Measurements from ENCODE around the gene ST6GAL2. TPM values are rescaled to one million over a fixed set of nuclear protein-coding genes. Genes with fewer than 3 reads are reported as not detected.

The ST6GAL2 gene
- total RNA-seq, 1 experiment from 2014 or later: not detected

DNA sequence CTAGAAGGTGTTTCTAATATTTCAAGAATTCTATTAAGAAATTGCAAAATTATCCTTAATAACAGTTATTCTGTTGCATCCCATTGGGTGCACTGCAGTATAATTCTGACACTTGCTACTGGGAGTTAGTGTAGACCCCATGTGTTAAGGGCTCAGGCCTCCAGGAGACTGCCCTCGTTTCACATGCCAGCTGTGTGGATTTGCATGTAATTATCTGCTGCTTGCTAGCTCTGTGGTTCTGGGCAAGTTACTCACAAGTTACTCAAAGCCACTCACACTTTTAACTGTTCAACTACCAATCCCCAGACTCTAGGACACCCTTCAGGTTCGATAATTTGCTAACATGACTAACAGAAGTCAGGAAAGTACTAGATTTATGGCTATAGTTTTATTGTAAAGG, 38.6 kb downstream of the ST6GAL2 start:
- Mint-ChIP-seq H3K9me3 (ENCODE audit: low read depth, unreplicated experiment) (no peaks in the 10 kb centered on the region), H3K27ac (ENCODE audit: unreplicated experiment) (no peak overlapping the region), H3K4me1 (ENCODE audit: low read depth, unreplicated experiment) (no peaks in the 10 kb centered on the region), H3K27me3 (ENCODE audit: unreplicated experiment) (no peaks in the 10 kb centered on the region), H3K36me3 (ENCODE audit: insufficient read depth, unreplicated experiment) (no peaks in the 10 kb centered on the region), H3K4me3 (ENCODE audit: low read depth, unreplicated experiment) (no peak overlapping the region)
- CTCF ChIA-PET: no interaction called here
- BruUV-seq (replicated peaks): no TSS peak
- TF ChIP-seq, protein P1, sequence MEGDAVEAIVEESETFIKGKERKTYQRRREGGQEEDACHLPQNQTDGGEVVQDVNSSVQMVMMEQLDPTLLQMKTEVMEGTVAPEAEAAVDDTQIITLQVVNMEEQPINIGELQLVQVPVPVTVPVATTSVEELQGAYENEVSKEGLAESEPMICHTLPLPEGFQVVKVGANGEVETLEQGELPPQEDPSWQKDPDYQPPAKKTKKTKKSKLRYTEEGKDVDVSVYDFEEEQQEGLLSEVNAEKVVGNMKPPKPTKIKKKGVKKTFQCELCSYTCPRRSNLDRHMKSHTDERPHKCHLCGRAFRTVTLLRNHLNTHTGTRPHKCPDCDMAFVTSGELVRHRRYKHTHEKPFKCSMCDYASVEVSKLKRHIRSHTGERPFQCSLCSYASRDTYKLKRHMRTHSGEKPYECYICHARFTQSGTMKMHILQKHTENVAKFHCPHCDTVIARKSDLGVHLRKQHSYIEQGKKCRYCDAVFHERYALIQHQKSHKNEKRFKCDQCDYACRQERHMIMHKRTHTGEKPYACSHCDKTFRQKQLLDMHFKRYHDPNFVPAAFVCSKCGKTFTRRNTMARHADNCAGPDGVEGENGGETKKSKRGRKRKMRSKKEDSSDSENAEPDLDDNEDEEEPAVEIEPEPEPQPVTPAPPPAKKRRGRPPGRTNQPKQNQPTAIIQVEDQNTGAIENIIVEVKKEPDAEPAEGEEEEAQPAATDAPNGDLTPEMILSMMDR (IDR thresholded peaks at IDR 0.05; ENCODE audit: unreplicated experiment): no peak
- DNase-seq: no peak
- intact Hi-C loops (cut with micrococcal nuclease; ENCODE audit: unreplicated experiment): no loop called here

DNA sequence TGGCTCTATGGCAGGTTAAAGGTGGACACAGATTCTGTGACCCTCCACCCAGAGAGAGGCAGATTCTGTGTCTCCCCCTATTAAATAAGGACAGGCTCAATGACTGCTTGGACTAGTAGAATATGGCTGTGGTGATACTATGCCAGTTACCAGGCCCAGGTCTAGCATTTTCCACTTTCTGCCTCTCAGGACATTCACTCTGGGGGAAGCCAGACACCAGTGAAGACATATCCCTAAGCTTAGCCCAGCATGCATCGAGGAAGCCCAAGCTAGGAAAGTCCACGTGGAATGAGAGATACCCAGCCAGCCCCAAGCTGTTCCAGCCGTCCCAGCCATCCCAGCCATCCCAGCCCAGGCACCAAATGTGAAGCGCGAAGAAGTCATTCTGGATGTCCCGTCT, 40.3 kb downstream of the ST6GAL2 start:
- peaks cover 5% of the 10 kb centered on the region for H3K9me3 Mint-ChIP-seq (ENCODE audit: low read depth, unreplicated experiment)
- intact Hi-C loops (cut with micrococcal nuclease; ENCODE audit: unreplicated experiment): no loop called here
- TF ChIP-seq, protein P1 (IDR thresholded peaks at IDR 0.05; ENCODE audit: unreplicated experiment): no peak
- H3K4me3 Mint-ChIP-seq (ENCODE audit: low read depth, unreplicated experiment): no peak overlapping the region
- no peaks in the 10 kb centered on the region for H3K27me3 Mint-ChIP-seq (ENCODE audit: unreplicated experiment)
- H3K4me1 Mint-ChIP-seq (ENCODE audit: low read depth, unreplicated experiment): no peaks in the 10 kb centered on the region
- H3K27ac Mint-ChIP-seq (ENCODE audit: unreplicated experiment): no peak overlapping the region
- no peak for DNase-seq
- H3K36me3 Mint-ChIP-seq (ENCODE audit: insufficient read depth, unreplicated experiment): no peaks in the 10 kb centered on the region
- CTCF ChIA-PET: no interaction called here
- BruUV-seq (replicated peaks): no TSS peak

DNA sequence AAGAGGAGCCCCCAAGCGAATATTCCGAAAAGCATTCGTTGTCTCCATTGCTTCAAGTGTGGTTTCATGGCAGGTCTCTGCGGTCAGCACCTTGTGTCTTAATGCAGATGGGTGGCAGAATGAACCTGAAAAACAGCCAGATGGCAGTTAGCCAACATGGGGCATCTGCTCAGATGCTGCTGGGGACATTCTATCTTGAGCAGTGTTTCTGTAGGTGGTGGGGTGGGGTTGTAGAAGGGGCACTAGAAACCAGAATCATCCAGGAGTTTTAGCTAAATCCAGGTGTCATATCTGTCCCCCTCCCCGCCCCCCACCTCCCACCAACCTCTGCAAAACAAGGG, 42.1 kb downstream of the ST6GAL2 start:
- Mint-ChIP-seq H3K9me3 (ENCODE audit: low read depth, unreplicated experiment) (peaks cover 10% of the 10 kb centered on the region), H3K4me1 (ENCODE audit: low read depth, unreplicated experiment) (no peaks in the 10 kb centered on the region), H3K27ac (ENCODE audit: unreplicated experiment) (no peak overlapping the region), H3K27me3 (ENCODE audit: unreplicated experiment) (no peaks in the 10 kb centered on the region), H3K4me3 (ENCODE audit: low read depth, unreplicated experiment) (no peak overlapping the region), H3K36me3 (ENCODE audit: insufficient read depth, unreplicated experiment) (no peaks in the 10 kb centered on the region)
- DNase-seq: no peak
- CTCF ChIA-PET: no interaction called here
- BruUV-seq (replicated peaks): no TSS peak
- TF ChIP-seq, protein P1 (IDR thresholded peaks at IDR 0.05; ENCODE audit: unreplicated experiment): no peak
- intact Hi-C loops (cut with micrococcal nuclease; ENCODE audit: unreplicated experiment): no loop called here

DNA sequence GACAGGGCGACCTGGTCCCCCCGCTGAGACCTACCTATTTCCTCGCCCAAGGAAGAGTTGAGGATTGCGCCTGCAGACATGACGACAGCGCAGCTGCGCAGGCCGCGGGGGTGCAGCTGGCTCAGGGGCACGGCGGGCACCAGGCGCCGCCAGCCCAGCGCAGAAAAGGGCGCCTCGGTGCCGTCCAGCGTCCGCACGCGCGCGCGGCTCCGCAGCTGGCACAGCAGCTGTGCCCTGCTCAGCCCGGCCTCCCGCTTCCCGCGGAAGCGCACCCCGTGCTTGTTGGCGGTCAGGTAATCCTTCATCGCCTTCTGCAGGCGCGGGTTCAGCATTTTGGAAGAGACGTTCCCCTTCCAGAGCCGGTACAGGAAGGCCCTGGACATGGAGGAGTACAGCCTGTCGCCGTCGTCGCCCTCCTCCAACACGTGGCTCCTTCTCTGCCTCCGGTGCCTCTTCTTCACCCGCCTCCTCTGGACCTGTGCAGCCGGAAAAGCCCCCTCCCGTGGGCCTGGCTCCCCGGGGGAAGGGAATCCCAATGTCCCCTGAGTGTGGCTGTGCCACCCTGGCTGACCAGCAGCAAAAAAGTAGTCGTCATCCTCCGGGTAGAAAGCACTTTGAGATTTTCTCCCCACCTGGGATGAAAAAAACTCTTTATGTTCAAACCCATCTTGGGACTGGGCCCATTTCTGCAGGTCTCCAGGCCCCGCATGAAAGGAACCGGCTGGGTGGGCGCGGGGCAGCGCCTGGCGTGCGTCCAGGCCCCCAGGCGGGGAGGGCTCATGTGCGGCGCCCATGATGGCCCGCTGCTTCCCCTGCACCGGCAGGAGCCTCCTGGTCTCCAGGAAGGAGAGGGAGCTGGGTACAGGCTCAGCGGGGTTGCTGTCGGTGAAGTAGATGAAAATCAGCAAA, 42.7 kb downstream of the ST6GAL2 start:
- Mint-ChIP-seq H3K36me3 (ENCODE audit: insufficient read depth, unreplicated experiment) (no peaks in the 10 kb centered on the region), H3K4me1 (ENCODE audit: low read depth, unreplicated experiment) (no peaks in the 10 kb centered on the region), H3K4me3 (ENCODE audit: low read depth, unreplicated experiment) (no peak overlapping the region), H3K9me3 (ENCODE audit: low read depth, unreplicated experiment) (peaks cover 10% of the 10 kb centered on the region), H3K27ac (ENCODE audit: unreplicated experiment) (no peak overlapping the region), H3K27me3 (ENCODE audit: unreplicated experiment) (no peaks in the 10 kb centered on the region)
- CTCF ChIA-PET: no interaction called here
- DNase-seq: no peak
- TF ChIP-seq, protein P1 (IDR thresholded peaks at IDR 0.05; ENCODE audit: unreplicated experiment): no peak
- intact Hi-C loops (cut with micrococcal nuclease; ENCODE audit: unreplicated experiment): no loop called here
- BruUV-seq (replicated peaks): no TSS peak

All from Calu3 (cell line).